Measurements from ENCODE around the gene MRPL12.

Gene MRPL12

DNA sequence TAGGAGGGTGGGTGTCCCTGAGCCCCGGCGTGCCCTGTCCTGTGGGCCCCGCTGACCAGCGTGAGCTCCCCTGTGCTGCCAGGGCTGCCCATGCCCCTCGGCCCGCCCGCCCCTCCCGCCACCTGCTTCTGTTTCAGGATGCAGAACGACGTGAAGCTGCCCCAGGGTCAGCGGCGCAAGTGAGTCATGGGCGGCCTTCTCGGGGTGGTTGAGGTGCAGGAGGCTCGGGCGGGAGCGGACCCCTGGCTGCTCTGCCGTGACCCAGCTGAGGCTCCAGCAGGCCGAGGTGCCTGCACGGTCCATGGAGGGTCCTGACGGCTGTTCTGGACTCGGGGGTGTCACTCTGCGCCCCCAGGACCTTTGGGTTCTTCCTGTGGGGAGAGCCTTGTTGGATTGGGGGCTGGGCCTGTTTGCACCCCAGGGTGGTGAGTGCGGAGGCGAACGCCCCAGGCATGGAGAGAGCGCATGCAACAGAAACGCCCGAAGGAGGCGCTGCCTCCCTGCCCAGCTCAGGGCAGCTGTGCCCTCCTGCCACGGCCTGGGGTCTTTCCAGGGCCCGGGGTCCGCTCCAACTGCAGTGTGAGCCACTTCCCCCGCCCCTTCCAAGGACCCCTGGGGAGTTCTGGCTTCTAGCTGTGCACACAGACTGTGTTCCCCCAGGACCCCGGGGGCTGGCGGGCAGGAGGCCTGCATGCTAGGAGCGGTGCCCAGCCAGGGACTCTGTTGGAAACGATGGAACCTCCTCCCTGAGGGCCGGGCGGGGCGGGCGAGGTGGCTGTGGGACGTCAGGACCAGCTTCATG, 12.9 kb downstream of the MRPL12 start:
- no peak overlapping the region for H3K27ac Mint-ChIP-seq

DNA sequence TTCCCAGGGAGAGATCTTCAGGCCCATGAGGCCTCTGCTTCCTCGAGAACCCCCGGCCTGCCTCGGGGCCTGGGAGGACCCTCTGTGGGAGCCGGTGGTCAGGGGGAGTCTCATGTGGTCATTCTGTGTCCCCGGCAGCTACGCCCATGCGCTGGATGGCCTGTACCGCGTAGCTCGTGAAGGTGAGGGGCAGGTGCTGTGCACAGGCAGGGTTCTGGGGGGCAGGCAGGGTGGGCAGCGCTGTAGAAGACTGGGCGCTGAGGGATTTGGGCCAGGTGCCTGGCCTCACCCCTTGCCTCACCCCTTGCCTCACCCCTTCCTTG, 13.5 kb downstream of the MRPL12 start:
- Mint-ChIP-seq H3K4me3 (no peak overlapping the region), H3K4me1 (peaks cover 8% of the 10 kb centered on the region), H3K27me3 (no peaks in the 10 kb centered on the region), H3K9me3 (no peaks in the 10 kb centered on the region), H3K27ac (no peak overlapping the region), H3K36me3 (peaks cover 8% of the 10 kb centered on the region)
- no peak for ATAC-seq

More for the DNA sequence above, 12.9 kb downstream of the MRPL12 start:
- ATAC-seq: no peak
- Mint-ChIP-seq H3K9me3 (no peaks in the 10 kb centered on the region), H3K36me3 (peaks cover 8% of the 10 kb centered on the region), H3K4me1 (peaks cover 10% of the 10 kb centered on the region), H3K4me3 (no peak overlapping the region), H3K27me3 (no peaks in the 10 kb centered on the region)

DNA sequence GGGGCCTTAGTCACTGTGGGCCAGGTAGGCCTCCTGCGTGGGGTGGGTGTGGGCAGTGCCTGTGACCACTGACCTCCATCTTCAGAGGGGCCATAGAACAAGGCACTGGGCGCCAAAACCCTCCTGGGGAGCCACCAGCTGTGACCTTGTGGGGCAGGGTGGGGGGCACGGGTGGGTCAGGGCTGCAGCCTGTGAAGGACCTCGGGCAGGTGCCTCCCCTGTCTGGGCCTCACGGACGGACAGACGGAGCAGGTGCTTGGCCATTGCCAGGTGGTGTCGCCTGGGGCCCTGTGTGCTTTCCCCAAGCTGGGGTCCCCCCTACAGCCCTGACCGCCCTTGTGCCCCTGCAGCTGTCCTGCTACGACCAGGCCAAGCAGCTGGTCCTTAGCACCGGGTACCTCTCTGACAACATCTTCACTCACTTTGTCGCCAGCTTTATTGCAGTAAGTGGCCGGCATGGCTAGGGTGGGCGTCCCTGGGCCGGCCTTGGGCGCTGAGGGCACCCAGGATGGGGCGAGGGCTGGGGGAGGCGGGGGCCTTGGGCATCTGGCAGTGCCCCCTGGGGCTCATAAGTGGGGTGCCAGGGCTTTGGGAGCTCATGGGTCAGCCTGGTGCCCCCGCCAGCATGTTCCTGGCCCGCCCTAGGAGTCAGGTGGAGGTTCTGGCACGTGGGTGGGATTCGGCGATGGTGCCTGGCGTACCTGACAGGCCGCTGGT, 14.0 kb downstream of the MRPL12 start:
- Mint-ChIP-seq H3K4me1 (peaks cover 8% of the 10 kb centered on the region), H3K4me3 (no peak overlapping the region), H3K36me3 (peaks cover 8% of the 10 kb centered on the region), H3K27ac (no peak overlapping the region), H3K9me3 (no peaks in the 10 kb centered on the region), H3K27me3 (no peaks in the 10 kb centered on the region)
- no peak for ATAC-seq

DNA sequence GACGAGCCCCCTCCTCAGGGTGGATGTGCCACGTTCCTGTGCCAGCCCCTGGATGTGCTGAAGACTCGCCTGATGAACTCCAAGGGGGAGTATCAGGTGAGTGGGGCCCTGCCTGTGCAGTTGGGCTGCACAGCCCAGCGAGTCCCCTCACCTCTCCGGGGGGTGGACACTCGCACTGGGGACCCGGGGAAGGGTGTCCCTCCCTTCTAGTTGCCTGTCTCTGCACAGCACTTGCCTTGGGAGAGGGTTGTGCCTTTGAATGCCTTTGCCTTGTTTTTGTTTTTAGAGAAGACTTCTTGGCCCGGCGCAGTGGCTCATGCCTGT, 14.6 kb downstream of the MRPL12 start:
- no peak for ATAC-seq
- H3K27ac Mint-ChIP-seq: no peak overlapping the region
- peaks cover 6% of the 10 kb centered on the region for H3K4me1 Mint-ChIP-seq
- H3K27me3 Mint-ChIP-seq: no peaks in the 10 kb centered on the region
- peaks cover 8% of the 10 kb centered on the region for H3K36me3 Mint-ChIP-seq
- H3K4me3 Mint-ChIP-seq: no peak overlapping the region
- H3K9me3 Mint-ChIP-seq: no peaks in the 10 kb centered on the region

DNA sequence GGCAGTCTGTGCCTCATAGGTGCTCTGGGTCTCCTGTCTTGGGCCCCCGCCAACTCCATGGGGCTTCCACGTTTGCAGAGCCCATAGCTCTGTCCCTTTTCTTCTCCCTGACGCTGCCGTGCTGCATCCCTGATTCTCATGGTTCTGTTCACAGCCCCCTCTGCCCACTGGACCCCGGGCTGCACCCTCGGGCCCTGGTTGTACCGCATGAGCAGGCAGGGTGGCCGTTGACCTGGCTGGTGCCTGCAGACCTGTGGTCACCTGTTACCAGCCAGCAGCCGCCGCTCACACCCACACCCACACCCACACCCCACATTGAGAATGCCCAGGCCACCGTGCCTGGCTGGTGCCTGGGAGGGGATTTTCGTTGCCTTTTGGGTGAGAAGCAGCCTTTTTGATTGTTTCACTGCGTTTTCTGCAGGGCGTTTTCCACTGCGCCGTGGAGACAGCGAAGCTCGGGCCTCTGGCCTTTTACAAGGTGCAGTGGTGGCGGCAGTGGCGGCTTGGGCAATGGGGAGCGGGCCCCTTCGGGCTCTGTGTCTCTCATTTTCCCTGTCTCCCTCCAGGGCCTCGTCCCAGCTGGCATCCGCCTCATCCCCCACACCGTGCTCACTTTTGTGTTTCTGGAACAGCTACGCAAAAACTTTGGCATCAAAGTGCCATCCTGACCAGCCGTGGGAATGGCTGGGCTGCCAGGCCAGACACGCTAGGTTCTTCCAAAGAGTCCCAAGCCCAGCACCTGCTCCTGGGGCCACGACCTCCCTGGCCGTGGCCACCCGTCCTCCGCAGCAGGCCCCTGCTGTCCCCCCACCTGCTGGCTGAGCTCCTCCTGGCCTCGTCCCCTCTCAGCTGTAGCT, 16.5 kb downstream of the MRPL12 start:
- no peak for ATAC-seq
- no peaks in the 10 kb centered on the region for H3K9me3 Mint-ChIP-seq
- no peak overlapping the region for H3K27ac Mint-ChIP-seq

DNA sequence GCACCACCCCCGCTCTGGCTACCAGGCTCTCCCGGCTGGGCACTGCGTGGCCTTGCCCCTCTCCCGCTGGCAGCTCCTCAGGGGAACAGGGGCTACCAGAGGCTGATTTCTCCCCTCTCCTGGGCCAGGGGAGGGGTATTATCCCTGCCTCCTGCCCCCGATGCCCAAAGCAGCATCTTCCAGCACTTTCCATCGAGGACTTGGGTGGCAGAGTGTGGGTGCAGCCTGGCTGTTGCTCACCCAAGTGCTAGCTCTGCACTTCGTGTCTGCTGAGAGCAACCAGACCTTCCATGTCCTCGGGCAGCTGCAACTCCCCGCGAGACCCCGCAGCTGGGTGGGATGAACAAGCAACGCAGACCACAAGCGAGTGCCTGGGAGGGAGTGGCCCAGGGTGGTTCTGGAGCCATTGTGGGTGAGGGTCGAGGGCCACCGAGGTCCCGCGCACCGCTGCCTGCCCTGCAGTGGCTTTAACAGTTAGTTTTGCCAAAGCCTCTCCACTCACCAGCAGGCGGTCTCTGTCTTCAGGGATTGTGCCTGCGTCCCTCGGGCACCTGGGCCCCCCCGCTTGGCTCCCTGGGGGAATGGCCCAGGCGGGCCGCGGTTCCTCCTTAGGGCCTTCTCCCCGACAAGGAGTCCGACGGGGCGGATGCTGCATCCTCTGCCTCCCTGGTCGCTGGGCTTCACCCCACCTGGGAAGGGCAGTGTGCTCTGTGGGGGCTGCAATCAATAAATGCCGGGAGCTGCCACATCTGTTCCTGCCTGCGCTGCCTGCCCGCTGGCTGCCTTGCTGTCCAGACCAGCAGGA, 17.3 kb downstream of the MRPL12 start:
- Mint-ChIP-seq H3K27ac (no peak overlapping the region), H3K4me3 (no peak overlapping the region), H3K36me3 (peaks cover 8% of the 10 kb centered on the region), H3K27me3 (peaks cover 15% of the 10 kb centered on the region), H3K4me1 (no peaks in the 10 kb centered on the region), H3K9me3 (no peaks in the 10 kb centered on the region)
- ATAC-seq: no peak

More for the DNA sequence above, 16.5 kb downstream of the MRPL12 start:
- Mint-ChIP-seq H3K4me1 (no peaks in the 10 kb centered on the region), H3K27me3 (peaks cover 15% of the 10 kb centered on the region), H3K4me3 (no peak overlapping the region), H3K36me3 (peaks cover 8% of the 10 kb centered on the region)

DNA sequence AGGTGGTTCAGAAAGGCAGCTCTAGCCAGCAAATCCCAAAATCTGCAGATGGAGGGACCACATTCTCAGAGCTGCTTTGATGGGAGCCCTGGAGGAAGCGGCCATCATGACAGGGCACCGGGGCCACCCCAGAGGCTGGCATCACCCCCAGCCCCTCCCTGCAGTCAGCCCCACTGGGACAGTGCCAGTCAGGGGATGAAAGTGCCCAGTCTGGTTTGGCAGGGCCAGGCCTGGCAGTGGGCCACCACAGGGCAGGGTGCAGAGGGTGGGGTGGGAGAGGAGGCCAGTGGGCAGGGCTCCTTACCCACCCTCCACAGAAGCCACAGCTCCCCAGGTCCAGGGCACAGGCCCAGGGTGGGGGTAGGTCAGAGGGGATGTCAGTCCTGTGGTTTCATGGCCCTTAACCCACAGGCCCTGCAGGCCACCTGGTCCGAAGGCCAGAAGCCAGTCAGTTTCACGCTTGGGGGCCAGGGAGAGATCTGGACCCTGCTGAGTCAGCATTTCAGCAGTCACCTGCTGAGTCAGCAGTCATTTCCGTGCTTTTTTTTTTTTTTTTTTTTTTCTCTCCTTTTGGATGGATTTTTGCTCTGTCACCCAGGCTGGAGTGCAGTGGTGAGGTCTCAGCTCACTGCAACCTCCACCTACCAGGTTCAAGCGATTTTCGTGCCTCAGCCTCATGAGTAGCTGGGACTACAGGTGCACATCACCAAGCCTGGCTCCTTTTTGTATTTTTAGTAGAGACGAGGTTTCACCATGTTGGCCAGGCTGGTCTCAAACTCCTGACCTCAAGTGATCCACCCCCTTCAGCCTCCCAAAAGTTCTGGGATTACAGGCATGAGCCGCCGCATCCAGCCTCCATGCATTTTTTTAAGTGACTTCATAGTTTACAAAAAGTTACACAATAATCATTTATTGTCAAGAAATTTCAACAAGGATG, 19.3 kb downstream of the MRPL12 start:
- peaks cover 8% of the 10 kb centered on the region for H3K36me3 Mint-ChIP-seq
- no peak overlapping the region for H3K4me3 Mint-ChIP-seq
- no peaks in the 10 kb centered on the region for H3K9me3 Mint-ChIP-seq
- no peak overlapping the region for H3K27ac Mint-ChIP-seq
- no peaks in the 10 kb centered on the region for H3K4me1 Mint-ChIP-seq
- peaks cover 30% of the 10 kb centered on the region for H3K27me3 Mint-ChIP-seq
- no peak for ATAC-seq

DNA sequence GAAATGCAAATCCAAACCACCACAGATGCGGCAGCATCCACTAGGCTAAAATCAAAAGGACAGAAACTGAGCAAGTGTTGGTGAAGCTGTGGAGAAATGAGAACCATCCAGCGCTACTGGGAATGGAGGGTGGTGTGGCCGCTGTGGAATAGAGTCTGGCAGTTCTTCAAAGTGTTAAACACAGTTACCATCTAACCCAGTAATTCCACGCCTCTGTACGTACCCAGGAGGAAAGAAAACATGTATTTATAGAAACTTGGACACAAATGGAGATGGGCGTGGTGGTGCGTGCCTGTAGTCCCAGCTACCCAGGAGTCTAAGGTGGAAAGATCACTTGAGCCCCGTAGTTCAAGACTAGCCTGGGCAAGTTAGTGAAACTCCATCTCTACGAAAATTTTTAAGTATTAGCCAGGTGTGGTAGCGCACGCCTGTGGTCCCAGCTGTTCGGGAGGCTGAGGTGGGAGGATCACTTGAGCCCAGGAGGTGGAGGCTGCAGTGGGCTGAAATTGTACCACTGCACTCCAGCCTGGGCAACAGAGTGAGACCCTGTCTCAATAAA, 20.6 kb downstream of the MRPL12 start:
- H3K27me3 Mint-ChIP-seq: peaks cover 37% of the 10 kb centered on the region
- no peak for ATAC-seq
- H3K36me3 Mint-ChIP-seq: peaks cover 8% of the 10 kb centered on the region
- H3K9me3 Mint-ChIP-seq: no peaks in the 10 kb centered on the region
- H3K4me1 Mint-ChIP-seq: no peaks in the 10 kb centered on the region
- H3K27ac Mint-ChIP-seq: no peak overlapping the region
- H3K4me3 Mint-ChIP-seq: no peak overlapping the region

DNA sequence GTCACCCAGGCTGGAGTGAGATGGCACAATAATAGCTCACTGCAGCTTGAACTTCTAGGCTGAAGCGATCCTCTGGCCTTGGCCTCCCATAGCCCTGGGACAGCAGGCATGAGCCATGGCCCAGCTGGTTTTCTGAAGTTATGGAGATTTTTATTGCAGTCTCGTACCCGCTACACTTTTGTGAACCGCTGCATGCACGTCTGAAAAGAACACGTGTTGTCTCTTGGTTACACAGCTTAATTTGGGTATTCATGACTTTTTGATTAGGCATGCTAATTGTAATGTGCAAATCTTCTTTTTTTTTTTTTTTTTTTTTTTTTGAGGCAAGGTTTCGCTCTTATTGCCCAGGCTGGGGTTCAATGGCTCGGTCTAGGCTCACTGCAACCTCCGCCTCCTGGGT, 22.3 kb downstream of the MRPL12 start:
- Mint-ChIP-seq H3K27ac (no peak overlapping the region), H3K36me3 (no peaks in the 10 kb centered on the region), H3K9me3 (no peaks in the 10 kb centered on the region), H3K27me3 (peaks cover 46% of the 10 kb centered on the region), H3K4me3 (no peak overlapping the region), H3K4me1 (no peaks in the 10 kb centered on the region)
- no peak for ATAC-seq

DNA sequence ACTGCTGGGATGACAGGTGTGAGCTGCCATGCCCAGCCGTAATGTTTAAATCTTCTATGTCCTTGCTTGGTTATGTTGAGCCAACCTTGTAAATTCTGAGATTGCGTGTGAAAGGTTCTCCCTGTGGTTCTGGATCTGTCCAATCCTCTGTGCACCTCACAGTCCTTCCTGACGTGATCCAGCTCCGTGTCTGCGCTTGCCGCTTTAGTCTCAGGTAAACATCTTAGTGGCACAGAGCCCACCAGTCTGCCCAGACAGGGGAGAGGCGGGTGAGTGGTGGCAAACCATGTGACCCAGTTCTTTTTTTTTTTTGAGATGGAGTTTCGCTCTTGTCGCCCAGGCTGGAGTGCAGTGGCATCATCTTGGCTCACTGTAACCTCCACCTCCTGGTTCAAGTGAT, 22.8 kb downstream of the MRPL12 start:
- Mint-ChIP-seq H3K9me3 (no peaks in the 10 kb centered on the region), H3K4me1 (no peaks in the 10 kb centered on the region), H3K4me3 (no peak overlapping the region), H3K27me3 (peaks cover 52% of the 10 kb centered on the region), H3K27ac (no peak overlapping the region), H3K36me3 (no peaks in the 10 kb centered on the region)
- no peak for ATAC-seq

DNA sequence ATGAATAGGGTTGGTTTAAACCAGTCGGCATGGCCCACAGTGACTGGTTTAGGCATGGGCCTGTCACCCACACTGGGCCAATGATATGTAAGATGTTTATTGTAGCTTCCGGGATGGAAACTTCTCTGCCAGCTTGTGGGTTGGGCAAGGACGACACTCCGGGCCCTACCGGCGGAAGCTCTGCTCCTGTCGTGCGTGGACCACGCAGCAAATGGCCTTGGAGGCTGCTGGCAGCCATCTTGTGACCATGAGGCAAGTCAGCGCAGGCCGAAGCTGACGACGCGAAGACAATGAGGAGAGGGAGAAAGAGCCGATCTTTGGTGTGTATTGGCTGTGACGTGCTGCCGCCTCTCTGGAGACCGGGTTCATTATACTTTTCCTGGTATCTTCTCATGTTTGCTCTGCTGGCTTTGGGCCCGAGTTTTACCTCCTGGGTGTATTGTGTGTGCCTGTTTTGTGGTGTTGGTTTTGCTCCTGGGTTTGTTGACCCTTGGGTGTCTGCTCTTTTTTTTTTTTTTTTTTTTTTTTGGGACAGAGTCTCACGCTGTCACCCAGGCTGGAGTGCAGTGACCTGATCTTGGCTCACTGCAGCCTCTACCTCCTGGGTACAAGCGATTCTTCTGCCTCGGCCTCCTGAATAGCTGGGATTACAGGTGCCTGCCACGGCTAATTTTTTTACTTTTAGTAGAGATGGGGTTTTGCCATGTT, 24.3 kb downstream of the MRPL12 start:
- Mint-ChIP-seq H3K9me3 (no peaks in the 10 kb centered on the region), H3K4me3 (no peak overlapping the region), H3K4me1 (no peaks in the 10 kb centered on the region), H3K36me3 (no peaks in the 10 kb centered on the region), H3K27me3 (peaks cover 67% of the 10 kb centered on the region), H3K27ac (no peak overlapping the region)
- no peak for ATAC-seq

DNA sequence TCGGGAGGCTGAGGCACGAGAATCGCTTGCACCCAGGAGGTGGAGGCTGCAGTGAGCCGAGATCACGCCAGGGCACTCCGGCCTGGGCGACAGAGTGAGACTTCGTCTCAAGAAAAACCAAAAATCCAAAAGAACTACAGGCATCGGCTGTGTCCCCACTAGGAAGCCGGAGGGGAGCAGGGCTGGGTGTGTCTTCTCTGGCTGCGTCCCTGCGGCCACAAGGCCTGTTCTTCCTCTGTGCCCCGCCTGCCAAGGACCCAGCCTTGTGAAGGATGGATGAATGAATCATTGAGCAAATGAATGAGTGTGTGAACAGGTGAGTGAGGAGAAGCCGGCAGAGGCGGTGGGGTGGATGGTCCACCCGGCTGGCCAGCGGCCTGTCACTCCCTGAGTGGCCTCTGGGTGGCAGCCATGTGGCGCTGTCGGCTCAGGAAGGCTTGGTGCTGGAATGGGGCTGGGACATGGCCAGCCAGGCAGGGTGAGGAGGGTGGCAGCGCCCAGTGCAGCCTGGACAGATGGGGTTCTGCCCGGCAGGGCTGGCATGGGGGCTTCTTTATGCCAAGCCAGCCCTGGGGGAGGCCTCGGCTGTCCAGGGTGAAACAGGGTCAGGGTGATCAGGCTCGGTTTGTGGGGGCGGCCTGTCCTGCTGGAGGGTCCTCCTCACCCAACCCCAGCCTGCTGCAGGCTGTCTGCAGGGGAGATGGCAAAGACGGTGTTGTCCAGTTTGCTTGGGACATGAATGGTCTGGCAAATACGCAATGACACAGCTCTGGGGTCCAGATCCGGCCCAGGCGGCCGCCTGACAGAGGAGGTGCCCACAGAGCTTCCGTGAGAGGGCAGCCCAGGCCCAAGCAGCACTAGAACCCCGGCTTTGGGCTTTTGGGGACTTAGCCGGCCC, 30.6 kb downstream of the MRPL12 start:
- no peak overlapping the region for H3K27ac Mint-ChIP-seq
- no peak overlapping the region for H3K4me3 Mint-ChIP-seq
- no peaks in the 10 kb centered on the region for H3K9me3 Mint-ChIP-seq
- peaks cover 26% of the 10 kb centered on the region for H3K4me1 Mint-ChIP-seq
- H3K36me3 Mint-ChIP-seq: no peaks in the 10 kb centered on the region
- ATAC-seq: peak; percentile 68
- peaks cover 62% of the 10 kb centered on the region for H3K27me3 Mint-ChIP-seq

All from stimulated activated memory B cell treated with anti-CD40 and anti-IgM and Interleukin-4, amounts not matched to agents 10 μg/mL and 1 μg/mL and 100 μg/mL, for 72 hours (primary cell).